Measurements from ENCODE around the gene PLD2.
A peak's percentile ranks its signal among the peaks of the same experiment; 100 is the strongest.

PLD2 gene

GRCh38 chr17:4842376-4842775 lies 35.4 kb downstream of the PLD2 start:
- no peak overlapping the region for H3K27ac ChIP-seq (ENCODE audit: low read depth, low read length)
- no peaks in the 10 kb centered on the region for H3K27me3 ChIP-seq (ENCODE audit: control insufficient read depth in 1 of 2, insufficient read depth in 2 of 2, low read length in 2 of 2)
- H3K4me3 ChIP-seq (ENCODE audit: low read depth in 1 of 2, low read length in 2 of 2) = no peak overlapping the region
- H3K4me1 ChIP-seq (ENCODE audit: control insufficient read depth in 1 of 2, insufficient read depth in 2 of 2, low read length in 2 of 2) = peaks cover 27 to 35% of the 10 kb centered on the region in 2 donors
- H3K9me3 ChIP-seq (ENCODE audit: control insufficient read depth in 1 of 2, low read length in 2 of 2) = no peaks in the 10 kb centered on the region
- H3K36me3 ChIP-seq (ENCODE audit: control insufficient read depth in 1 of 2, insufficient read depth in 2 of 2, low read length in 2 of 2) = peaks cover 4 to 24% of the 10 kb centered on the region in 2 donors
- no peak overlapping the region for H3K9ac ChIP-seq (ENCODE audit: low read depth in 1 of 2, low read length in 2 of 2)

- H3K27ac ChIP-seq (ENCODE audit: low read depth, low read length) = no peak overlapping the region
Measured at GRCh38 chr17:4843321-4844000, 36.5 kb downstream of the PLD2 start.

GRCh38 chr17:4845118-4845517 lies 38.2 kb downstream of the PLD2 start:
- no peaks in the 10 kb centered on the region for H3K9me3 ChIP-seq (ENCODE audit: control insufficient read depth in 1 of 2, low read length in 2 of 2)
- no peak overlapping the region for H3K27ac ChIP-seq (ENCODE audit: low read depth, low read length)
- H3K4me1 ChIP-seq (ENCODE audit: control insufficient read depth in 1 of 2, insufficient read depth in 2 of 2, low read length in 2 of 2) = peaks cover 20 to 25% of the 10 kb centered on the region in 2 donors
- no peaks in the 10 kb centered on the region for H3K27me3 ChIP-seq (ENCODE audit: control insufficient read depth in 1 of 2, insufficient read depth in 2 of 2, low read length in 2 of 2)
- peaks cover 0 to 17% of the 10 kb centered on the region in 2 donors for H3K36me3 ChIP-seq (ENCODE audit: control insufficient read depth in 1 of 2, insufficient read depth in 2 of 2, low read length in 2 of 2)
- no peak overlapping the region for H3K4me3 ChIP-seq (ENCODE audit: low read depth in 1 of 2, low read length in 2 of 2)
- H3K9ac ChIP-seq (ENCODE audit: low read depth in 1 of 2, low read length in 2 of 2) = no peak overlapping the region

More at GRCh38 chr17:4843321-4844000, 36.5 kb downstream of the PLD2 start:
- no peaks in the 10 kb centered on the region for H3K27me3 ChIP-seq (ENCODE audit: control insufficient read depth in 1 of 2, insufficient read depth in 2 of 2, low read length in 2 of 2)
- peaks cover 0 to 14% of the 10 kb centered on the region in 2 donors for H3K36me3 ChIP-seq (ENCODE audit: control insufficient read depth in 1 of 2, insufficient read depth in 2 of 2, low read length in 2 of 2)
- no peaks in the 10 kb centered on the region for H3K9me3 ChIP-seq (ENCODE audit: control insufficient read depth in 1 of 2, low read length in 2 of 2)
- H3K4me3 ChIP-seq (ENCODE audit: low read depth in 1 of 2, low read length in 2 of 2) = no peak overlapping the region
- peaks cover 20 to 24% of the 10 kb centered on the region in 2 donors for H3K4me1 ChIP-seq (ENCODE audit: control insufficient read depth in 1 of 2, insufficient read depth in 2 of 2, low read length in 2 of 2)
- no peak overlapping the region for H3K9ac ChIP-seq (ENCODE audit: low read depth in 1 of 2, low read length in 2 of 2)

- peaks cover 0 to 15% of the 10 kb centered on the region in 2 donors for H3K36me3 ChIP-seq (ENCODE audit: control insufficient read depth in 1 of 2, insufficient read depth in 2 of 2, low read length in 2 of 2)
- H3K9me3 ChIP-seq (ENCODE audit: control insufficient read depth in 1 of 2, low read length in 2 of 2) = no peaks in the 10 kb centered on the region
- no peaks in the 10 kb centered on the region for H3K27me3 ChIP-seq (ENCODE audit: control insufficient read depth in 1 of 2, insufficient read depth in 2 of 2, low read length in 2 of 2)
- no peak overlapping the region for H3K9ac ChIP-seq (ENCODE audit: low read depth in 1 of 2, low read length in 2 of 2)
- H3K4me1 ChIP-seq (ENCODE audit: control insufficient read depth in 1 of 2, insufficient read depth in 2 of 2, low read length in 2 of 2) = peaks cover 25 to 29% of the 10 kb centered on the region in 2 donors
- H3K27ac ChIP-seq (ENCODE audit: low read depth, low read length) = no peak overlapping the region
- H3K4me3 ChIP-seq (ENCODE audit: low read depth in 1 of 2, low read length in 2 of 2) = no peak overlapping the region
Measured at GRCh38 chr17:4846635-4847390, 39.9 kb downstream of the PLD2 start.

DNA sequence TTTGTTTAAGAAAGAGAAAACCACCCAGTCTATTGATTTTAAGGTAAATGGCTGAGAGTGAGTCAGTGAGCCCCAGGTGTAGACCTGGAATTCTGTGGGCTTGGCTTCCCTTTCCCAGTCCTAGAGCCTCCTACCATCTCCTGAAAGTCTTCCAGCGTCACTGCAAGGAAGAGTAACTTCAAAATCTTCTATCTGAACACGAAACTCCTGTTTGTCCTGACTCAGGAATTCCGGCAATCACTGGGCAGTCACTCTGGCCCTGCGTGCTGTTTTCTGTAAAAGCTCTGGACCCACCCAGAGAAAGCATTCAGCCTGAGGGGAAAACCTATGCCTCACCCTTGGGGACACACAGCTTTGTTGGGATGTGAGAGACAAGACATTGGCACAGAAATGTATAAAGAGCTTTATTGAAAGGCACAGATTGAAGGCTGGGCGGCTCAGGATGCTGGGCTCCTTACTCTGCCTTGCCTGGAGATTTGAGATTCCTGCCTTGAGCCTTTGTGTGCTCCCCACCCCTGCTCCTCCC lies 42.1 kb downstream of the PLD2 start:
- Histone ChIP-seq H3K27ac (ENCODE audit: low read depth, low read length) (no peak overlapping the region), H3K4me3 (ENCODE audit: low read depth in 1 of 2, low read length in 2 of 2) (no peak overlapping the region), H3K9me3 (ENCODE audit: control insufficient read depth in 1 of 2, low read length in 2 of 2) (no peaks in the 10 kb centered on the region), H3K36me3 (ENCODE audit: control insufficient read depth in 1 of 2, insufficient read depth in 2 of 2, low read length in 2 of 2) (peaks cover 0 to 15% of the 10 kb centered on the region in 2 donors), H3K9ac (ENCODE audit: low read depth in 1 of 2, low read length in 2 of 2) (no peak overlapping the region), H3K4me1 (ENCODE audit: control insufficient read depth in 1 of 2, insufficient read depth in 2 of 2, low read length in 2 of 2) (peaks cover 32 to 34% of the 10 kb centered on the region in 2 donors), H3K27me3 (ENCODE audit: control insufficient read depth in 1 of 2, insufficient read depth in 2 of 2, low read length in 2 of 2) (no peaks in the 10 kb centered on the region)

DNA sequence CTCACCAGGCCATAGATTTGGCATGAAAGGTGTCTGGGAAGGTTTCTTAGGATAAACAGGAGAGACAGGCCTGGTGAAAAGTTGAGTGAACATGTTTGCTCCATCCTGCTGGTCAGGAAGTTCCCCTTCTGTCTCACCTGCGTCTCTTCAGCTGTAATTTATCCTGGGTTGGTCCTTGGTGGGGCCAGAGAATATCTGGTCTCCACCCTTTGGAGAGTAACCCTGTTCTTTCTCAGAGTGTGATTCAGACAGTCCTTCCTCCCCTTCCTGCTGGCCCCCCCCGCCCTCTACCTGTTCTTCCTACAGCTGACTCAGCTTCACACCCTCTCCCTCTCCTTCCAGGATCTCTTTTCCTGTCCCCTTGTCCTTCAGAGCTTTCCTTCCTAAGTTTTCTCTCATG lies 43.3 kb downstream of the PLD2 start:
- no peak overlapping the region for H3K27ac ChIP-seq (ENCODE audit: low read depth, low read length)
- H3K27me3 ChIP-seq (ENCODE audit: control insufficient read depth in 1 of 2, insufficient read depth in 2 of 2, low read length in 2 of 2) = no peaks in the 10 kb centered on the region
- H3K9me3 ChIP-seq (ENCODE audit: control insufficient read depth in 1 of 2, low read length in 2 of 2) = no peaks in the 10 kb centered on the region
- no peak overlapping the region for H3K9ac ChIP-seq (ENCODE audit: low read depth in 1 of 2, low read length in 2 of 2)
- H3K4me1 ChIP-seq (ENCODE audit: control insufficient read depth in 1 of 2, insufficient read depth in 2 of 2, low read length in 2 of 2) = peaks cover 32 to 34% of the 10 kb centered on the region in 2 donors
- H3K36me3 ChIP-seq (ENCODE audit: control insufficient read depth in 1 of 2, insufficient read depth in 2 of 2, low read length in 2 of 2) = peaks cover 0 to 12% of the 10 kb centered on the region in 2 donors
- H3K4me3 ChIP-seq (ENCODE audit: low read depth in 1 of 2, low read length in 2 of 2) = no peak overlapping the region

DNA sequence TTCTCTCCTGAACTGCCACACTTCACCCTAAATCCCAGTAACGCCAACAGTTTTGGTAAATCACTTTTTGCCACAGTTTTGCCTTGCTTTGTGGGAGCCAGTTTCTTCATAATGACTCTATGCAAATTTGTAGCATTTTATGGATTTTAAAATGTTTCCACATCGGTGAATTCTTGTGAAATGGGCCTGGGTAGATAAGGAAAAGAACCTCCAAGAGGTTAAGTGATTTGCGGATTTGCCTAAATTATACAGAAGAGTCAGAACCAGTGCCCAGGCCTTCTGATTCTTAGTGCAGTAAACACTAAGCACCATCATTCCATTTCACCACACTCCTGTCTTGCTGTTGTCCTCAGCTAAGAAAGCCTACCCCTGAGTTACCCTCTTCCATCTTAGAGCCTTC lies 44.1 kb downstream of the PLD2 start:
- peaks cover 28 to 30% of the 10 kb centered on the region in 2 donors for H3K4me1 ChIP-seq (ENCODE audit: control insufficient read depth in 1 of 2, insufficient read depth in 2 of 2, low read length in 2 of 2)
- no peak overlapping the region for H3K4me3 ChIP-seq (ENCODE audit: low read depth in 1 of 2, low read length in 2 of 2)
- no peaks in the 10 kb centered on the region for H3K9me3 ChIP-seq (ENCODE audit: control insufficient read depth in 1 of 2, low read length in 2 of 2)
- no peaks in the 10 kb centered on the region for H3K27me3 ChIP-seq (ENCODE audit: control insufficient read depth in 1 of 2, insufficient read depth in 2 of 2, low read length in 2 of 2)
- H3K36me3 ChIP-seq (ENCODE audit: control insufficient read depth in 1 of 2, insufficient read depth in 2 of 2, low read length in 2 of 2) = peaks cover 0 to 10% of the 10 kb centered on the region in 2 donors
- H3K9ac ChIP-seq (ENCODE audit: low read depth in 1 of 2, low read length in 2 of 2) = peak overlapping the region in 1 of 2 donors; percentile 43
- no peak overlapping the region for H3K27ac ChIP-seq (ENCODE audit: low read depth, low read length)

- Histone ChIP-seq H3K27me3 (ENCODE audit: control insufficient read depth in 1 of 2, insufficient read depth in 2 of 2, low read length in 2 of 2) (no peaks in the 10 kb centered on the region), H3K36me3 (ENCODE audit: control insufficient read depth in 1 of 2, insufficient read depth in 2 of 2, low read length in 2 of 2) (peaks cover 0 to 13% of the 10 kb centered on the region in 2 donors), H3K4me1 (ENCODE audit: control insufficient read depth in 1 of 2, insufficient read depth in 2 of 2, low read length in 2 of 2) (peaks cover 28% of the 10 kb centered on the region in 2 donors), H3K9me3 (ENCODE audit: control insufficient read depth in 1 of 2, low read length in 2 of 2) (no peaks in the 10 kb centered on the region), H3K27ac (ENCODE audit: low read depth, low read length) (no peak overlapping the region), H3K4me3 (ENCODE audit: low read depth in 1 of 2, low read length in 2 of 2) (no peak overlapping the region), H3K9ac (ENCODE audit: low read depth in 1 of 2, low read length in 2 of 2) (no peak overlapping the region)
Measured at GRCh38 chr17:4852567-4853207, 45.7 kb downstream of the PLD2 start.

GRCh38 chr17:4853208-4853671 lies 46.3 kb downstream of the PLD2 start:
- Histone ChIP-seq H3K4me3 (ENCODE audit: low read depth in 1 of 2, low read length in 2 of 2) (no peak overlapping the region), H3K4me1 (ENCODE audit: control insufficient read depth in 1 of 2, insufficient read depth in 2 of 2, low read length in 2 of 2) (peaks cover 32 to 33% of the 10 kb centered on the region in 2 donors), H3K27me3 (ENCODE audit: control insufficient read depth in 1 of 2, insufficient read depth in 2 of 2, low read length in 2 of 2) (no peaks in the 10 kb centered on the region), H3K9ac (ENCODE audit: low read depth in 1 of 2, low read length in 2 of 2) (no peak overlapping the region), H3K36me3 (ENCODE audit: control insufficient read depth in 1 of 2, insufficient read depth in 2 of 2, low read length in 2 of 2) (peaks cover 0 to 13% of the 10 kb centered on the region in 2 donors), H3K27ac (ENCODE audit: low read depth, low read length) (no peak overlapping the region), H3K9me3 (ENCODE audit: control insufficient read depth in 1 of 2, low read length in 2 of 2) (no peaks in the 10 kb centered on the region)

All from duodenal mucosa (tissue), 2 donors.